HepG2 (cell line): Measurements from ENCODE around the gene AFG1L. TPM values are rescaled to one million over a fixed set of nuclear protein-coding genes. Genes with fewer than 3 reads are reported as not detected.

ENCODE experiments used
- ATAC-seq: fragments of 200-7000 bp; cut with Tn5 transposase; 3 replicates; pipeline ENCODE4 v1.9.1; 2020; ENCODE audit warnings: mild to moderate bottlenecking, moderate library complexity
- BruUV-seq: library from RNA; stranded (reverse); fragments of 400-500 nt; replicated peaks from 2 replicates; lab custom pipeline; 2021; lab: Mats Ljungman, UMichigan
- CTCF ChIA-PET: fragments of 300-600 bp; formaldehyde crosslinking; extraction: SDS; loops from one replicate; lab custom pipeline; 2021; ENCODE audit warnings: low total read pairs, inconsistent platforms, low intra/inter-chr PET ratio; lab: Yijun Ruan, JAX
- POLR2A ChIA-PET: fragments of 350-600 bp; sonication (Branson Sonifier 250); formaldehyde crosslinking; loops from one replicate; lab custom pipeline; 2020; ENCODE audit warnings: antibody characterized with exemption, inconsistent platforms; lab: Yijun Ruan, JAX
- DNase-seq: peaks from one replicate; pipeline ENCODE4 v3.0.0-alpha.2; 2015; ENCODE audit warnings: low spot score
- FAIRE-seq: peaks from 3 replicates; lab custom pipeline; 2011; peaks lifted over from hg19 to GRCh38; lab: Jason Lieb, UNC
- H2AFZ ChIP-seq: one replicate; pipeline ENCODE4 v1.6.1; 2011; ENCODE audit warnings: low read length, inconsistent platforms
- H3K27ac ChIP-seq: fragments of 300-600 bp; 3 replicates; pipeline ENCODE4 v1.8.0; 2011; ENCODE audit warnings: mixed run types, mild to moderate bottlenecking, mixed read lengths, low read length, inconsistent platforms; ENCODE audit not compliant: insufficient read depth; ENCODE audit errors: extremely low read length
- H3K27me3 ChIP-seq, 2 experiments: fragments of 200-600 bp in 1 of 2; 2 replicates in 1 of 2; 3 replicates in 1 of 2; pipeline versions ENCODE4 v1.6.0 to v1.8.0; 2011; ENCODE audit warnings: low read length in 2 of 2, mild to moderate bottlenecking in 2 of 2, moderate library complexity in 2 of 2, inconsistent platforms in 1 of 2; ENCODE audit not compliant: insufficient read depth in 2 of 2, control insufficient read depth in 1 of 2
- H3K36me3 ChIP-seq, 2 experiments: fragments of 200-600 bp in 1 of 2; replicated peaks in 1 of 2; 2 replicates in 1 of 2; 3 replicates in 1 of 2; pipeline versions ENCODE4 v1.5.1 to v1.8.0; 2011; ENCODE audit warnings: low read length in 2 of 2, inconsistent platforms in 1 of 2; ENCODE audit not compliant: insufficient read depth in 2 of 2, control insufficient read depth in 1 of 2
- H3K4me1 ChIP-seq: 2 replicates; pipeline ENCODE4 v1.5.1; 2012; ENCODE audit warnings: low read length, inconsistent platforms; ENCODE audit not compliant: insufficient read depth
- H3K4me2 ChIP-seq: 2 replicates; pipeline ENCODE4 v1.6.0; 2011; ENCODE audit warnings: low read depth, low read length, inconsistent platforms
- H3K4me3 ChIP-seq, 3 experiments: fragments of 200-600 bp in 1 of 3; sonication (generic), shearing (Covaris generic) in 1 of 3; replicated peaks in 1 of 3; 2 replicates each; pipeline ENCODE4 v1.5.1; 2011 to 2016; ENCODE audit warnings: low read length in 3 of 3, inconsistent platforms in 2 of 3, low read depth in 2 of 3, mild to moderate bottlenecking in 2 of 3, control low read depth in 1 of 3, mixed read lengths in 1 of 3; ENCODE audit not compliant: insufficient read depth in 1 of 3
- H3K79me2 ChIP-seq: one replicate; pipeline ENCODE4 v1.6.1; 2011; ENCODE audit warnings: low read length, inconsistent platforms; ENCODE audit not compliant: insufficient read depth
- H3K9ac ChIP-seq: 2 replicates; pipeline ENCODE4 v1.6.0; 2011; ENCODE audit warnings: mild to moderate bottlenecking, low read depth, low read length, inconsistent platforms; ENCODE audit not compliant: insufficient read depth
- H3K9me3 ChIP-seq: 2 replicates; pipeline ENCODE4 v1.5.1; 2012; ENCODE audit warnings: mild to moderate bottlenecking, low read length
- H4K20me1 ChIP-seq: 2 replicates; pipeline ENCODE4 v1.6.0; 2011; ENCODE audit warnings: inconsistent platforms, mild to moderate bottlenecking, low read length, moderate library complexity; ENCODE audit not compliant: insufficient read depth
- DNMT1 ChIP-seq: sonication (generic); formaldehyde crosslinking; IDR thresholded peaks from 2 replicates; pipeline ENCODE4 v1.5.1; 2020; ENCODE audit warnings: mild to moderate bottlenecking, missing genetic modification reagents
- DZIP1 ChIP-seq: sonication (generic); formaldehyde crosslinking; IDR thresholded peaks from 2 replicates; pipeline ENCODE4 v1.5.0; 2020; ENCODE audit warnings: mild to moderate bottlenecking, missing genetic modification reagents
- NFAT5 ChIP-seq: sonication (generic); formaldehyde crosslinking; IDR thresholded peaks from 2 replicates; pipeline ENCODE4 v1.4.0; 2020; ENCODE audit warnings: missing genetic modification reagents
- PHB2 ChIP-seq: fragments of 450-650 bp; IDR thresholded peaks from 2 replicates; pipeline ENCODE4 v1.6.1; 2018; ENCODE audit not compliant: partially characterized antibody
- ZFX ChIP-seq: sonication (generic); formaldehyde crosslinking; IDR thresholded peaks from 2 replicates; pipeline ENCODE4 v1.4.0; 2020; ENCODE audit warnings: mild to moderate bottlenecking, low read depth, missing genetic modification reagents, moderate library complexity
- ZNF296 ChIP-seq: sonication (generic); formaldehyde crosslinking; conservative IDR thresholded peaks from 2 replicates; pipeline ENCODE4 v1.5.0; 2020; ENCODE audit warnings: mild to moderate bottlenecking, missing genetic modification reagents
- ZNF34 ChIP-seq: sonication (generic); formaldehyde crosslinking; IDR thresholded peaks from 2 replicates; pipeline ENCODE4 v1.4.0; 2020; ENCODE audit warnings: mild to moderate bottlenecking, missing genetic modification reagents, borderline replicate concordance
- ZNF484 ChIP-seq: sonication (generic); formaldehyde crosslinking; IDR thresholded peaks from 2 replicates; pipeline ENCODE4 v1.5.1; 2020; ENCODE audit warnings: mild to moderate bottlenecking, low read depth, missing genetic modification reagents, borderline replicate concordance
- ZNF512 ChIP-seq: sonication (generic); formaldehyde crosslinking; IDR thresholded peaks from 2 replicates; pipeline ENCODE4 v1.4.0; 2020; ENCODE audit warnings: mild to moderate bottlenecking, missing genetic modification reagents
- ZNF772 ChIP-seq: sonication (generic); formaldehyde crosslinking; IDR thresholded peaks from 2 replicates; pipeline ENCODE4 v1.5.0; 2020; ENCODE audit warnings: mild to moderate bottlenecking, missing genetic modification reagents
- ZNF800 ChIP-seq: sonication (generic); formaldehyde crosslinking; IDR thresholded peaks from 2 replicates; pipeline ENCODE4 v1.4.0; 2020; ENCODE audit warnings: missing genetic modification reagents
- WGBS: methylation state at CpG from one replicate; pipeline ENCODE4 v1.1.6; 2017; ENCODE audit warnings: low lambda C conversion rate; 5-methylcytosine and 5-hydroxymethylcytosine counted together
- in situ Hi-C: cut with HindIII; loops from 2 replicates; pipeline ENCODE4 v1.10.0; 2017; ENCODE audit warnings: low pct_unique_long_range_greater_than_20kb; ENCODE audit not compliant: extremely low pct_ligation_motif_present
- intact Hi-C: fragments of 100-400 bp; cut with micrococcal nuclease; formaldehyde crosslinking; loops from one replicate; pipeline ENCODE4 v1.10.0; 2022; ENCODE audit not compliant: unreplicated experiment
- polyA plus RNA-seq, 8 experiments: library from polyadenylated mRNA; depleted of rRNA in 3 of 8; stranded (reverse) in 7 of 8; unstranded in 1 of 8; fragments of >200 nt; fragmentation: Illumina TruSeq in 4 of 8; extraction: Trizol in 4 of 8; gene quantifications; 2 replicates each; pipeline versions ENCODE4 v1.2.1 to v1.2.3, GENCODE V29; 2011 to 2016; ENCODE audit warnings: low read depth in 4 of 8, missing spikeins in 1 of 8, mixed read lengths in 1 of 8; ENCODE audit not compliant: insufficient read depth in 1 of 8
- total RNA-seq, 5 experiments: library from RNA; depleted of rRNA; stranded (reverse); fragments of >200 nt; fragmentation: Illumina TruSeq; extraction: Trizol; gene quantifications; 2 replicates each; pipeline ENCODE4 v1.2.3, GENCODE V29; 2016; ENCODE audit warnings: low read depth in 1 of 5

AFG1L gene
- total and polyA plus RNA-seq, 2 of the 13 experiments (the other 11 are each of a cell fraction or from before 2014, with no cell fraction given), result 3.1 to 14.0 TPM

- in situ Hi-C loops, result no loop called here
- FAIRE-seq, result no peak
- TF ChIP-seq DZIP1 (CRISPR knock-in tag), result peak; percentile 77; the same call in 1 of the 2 replicates
- TF ChIP-seq ZNF296 (CRISPR knock-in tag), result no peak
- no peak for TF ChIP-seq ZNF484 (CRISPR knock-in tag)
- peak; percentile 37; the same call in 1 of the 2 replicates for TF ChIP-seq ZNF800 (CRISPR knock-in tag)
- TF ChIP-seq ZNF772, result no peak
- no peak for TF ChIP-seq DNMT1 (CRISPR knock-in tag)
- TF ChIP-seq ZFX (CRISPR knock-in tag), result peak; percentile 45; the same call in 1 of the 2 replicates
- TF ChIP-seq PHB2, result no peak
- peak; percentile 41; the same call in 1 of the 2 replicates for TF ChIP-seq ZNF512 (CRISPR knock-in tag)
- no peak for TF ChIP-seq NFAT5 (CRISPR knock-in tag)
- no peak for TF ChIP-seq ZNF34 (CRISPR knock-in tag)
Measured at GRCh38 chr6:108556866-108557493, 262.1 kb downstream of the AFG1L start.

More at GRCh38 chr6:108556866-108557493, 262.1 kb downstream of the AFG1L start:
- DNase-seq (no peak), ATAC-seq (no peak)
- Histone ChIP-seq H4K20me1 (no peaks in the 10 kb centered on the region), H3K9ac (peak overlapping the region; percentile 88), H3K36me3 (no peaks in the 10 kb centered on the region), H3K27ac (peak overlapping the region; percentile 96), H3K4me3 (peak overlapping the region; percentile 61 to 79 (median 71)), H3K27me3 (no peaks in the 10 kb centered on the region; a peak in 2 of 5 replicates), H3K9me3 (no peaks in the 10 kb centered on the region), H3K79me2 (peaks cover 5% of the 10 kb centered on the region), H3K4me2 (peak overlapping the region; percentile 100), H2AFZ (no peak overlapping the region), H3K4me1 (peaks cover 35% of the 10 kb centered on the region)
- CTCF ChIA-PET, result no interaction called here
- intact Hi-C loops, result loop anchor here (5.0 kb wide), 1 partner anchor 280 kb away; no protein-coding TSS in a partner anchor
- WGBS, result 6% methylated on average over 16 of the region's 16 CpGs
- POLR2A ChIA-PET, result interaction anchor here (1.1 to 1.4 kb wide), 2 partner anchors 291 to 599 kb away, joined by 4 to 5 read pairs; partner anchors contain the start of genes ARMC2 and SEC63
- BruUV-seq, result no TSS peak
